ENCODE results near the gene EXOC4.
"Not testable (repeated sequence)": the region's sequence is repeated elsewhere in the genome, so short reads cannot be mapped to it uniquely, and the experiment has no call there.

Gene EXOC4

DNA sequence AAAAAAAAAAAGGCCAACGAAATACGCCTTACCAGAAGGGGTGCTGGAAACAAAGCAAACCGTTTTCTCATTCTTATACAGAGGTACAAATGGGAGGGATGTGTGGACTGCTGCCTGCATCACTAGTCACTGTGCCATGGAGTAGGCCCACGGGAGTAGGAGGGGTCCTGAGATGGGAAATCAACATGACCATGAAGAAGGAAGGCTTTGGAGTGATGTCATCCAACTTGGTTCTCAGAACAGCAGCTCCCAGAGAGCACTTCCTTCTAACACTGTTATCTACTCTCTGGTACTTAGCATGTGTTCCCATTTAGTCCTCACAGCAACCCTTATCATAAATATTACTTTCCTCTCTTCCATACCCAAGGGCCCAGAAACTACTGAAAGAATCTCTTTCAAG, 814.3 kb downstream of the EXOC4 start:
- no peak for DNase-seq

DNA sequence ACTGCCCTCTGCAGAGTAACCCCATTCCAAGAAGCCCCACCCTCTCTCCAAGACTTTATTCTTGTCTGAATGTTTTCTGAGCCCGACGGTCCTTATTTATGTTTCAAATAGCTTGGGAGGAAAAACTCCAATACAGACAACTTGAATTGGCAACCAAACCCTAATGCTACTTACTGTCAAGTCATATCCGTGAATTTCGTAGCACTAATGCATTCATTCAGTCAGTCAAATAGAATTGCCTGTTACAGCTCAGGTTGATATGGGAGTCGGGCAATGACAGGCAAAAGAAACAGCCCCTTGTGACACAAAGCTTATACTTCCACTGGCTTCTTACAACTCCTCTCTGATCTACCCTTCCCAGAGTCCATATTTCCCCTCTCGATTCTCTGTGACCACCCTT, 815.8 kb downstream of the EXOC4 start:
- no peak for DNase-seq

GRCh38 chr7:134069187-134069586, 816.3 kb downstream of the EXOC4 start:
- no peak for DNase-seq

DNA sequence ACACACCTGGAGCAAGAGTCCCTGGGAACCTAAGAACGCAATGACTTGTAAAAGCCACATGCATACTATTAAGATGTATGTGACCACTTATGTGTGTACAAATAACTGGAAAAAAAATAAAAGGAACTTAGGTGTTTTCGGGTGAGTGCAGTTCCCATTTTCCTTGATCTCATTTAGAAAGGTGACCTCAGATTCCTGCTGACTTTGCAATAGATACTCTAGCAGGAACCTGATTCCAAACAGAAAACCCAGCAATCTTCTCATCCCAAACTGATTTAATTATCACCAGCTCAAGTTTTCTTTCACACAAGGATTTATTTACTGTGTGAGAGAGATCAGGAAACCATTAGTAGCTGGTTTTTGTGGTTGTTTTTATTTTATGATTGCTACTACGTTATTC, 817.8 kb downstream of the EXOC4 start:
- DNase-seq: no peak

DNA sequence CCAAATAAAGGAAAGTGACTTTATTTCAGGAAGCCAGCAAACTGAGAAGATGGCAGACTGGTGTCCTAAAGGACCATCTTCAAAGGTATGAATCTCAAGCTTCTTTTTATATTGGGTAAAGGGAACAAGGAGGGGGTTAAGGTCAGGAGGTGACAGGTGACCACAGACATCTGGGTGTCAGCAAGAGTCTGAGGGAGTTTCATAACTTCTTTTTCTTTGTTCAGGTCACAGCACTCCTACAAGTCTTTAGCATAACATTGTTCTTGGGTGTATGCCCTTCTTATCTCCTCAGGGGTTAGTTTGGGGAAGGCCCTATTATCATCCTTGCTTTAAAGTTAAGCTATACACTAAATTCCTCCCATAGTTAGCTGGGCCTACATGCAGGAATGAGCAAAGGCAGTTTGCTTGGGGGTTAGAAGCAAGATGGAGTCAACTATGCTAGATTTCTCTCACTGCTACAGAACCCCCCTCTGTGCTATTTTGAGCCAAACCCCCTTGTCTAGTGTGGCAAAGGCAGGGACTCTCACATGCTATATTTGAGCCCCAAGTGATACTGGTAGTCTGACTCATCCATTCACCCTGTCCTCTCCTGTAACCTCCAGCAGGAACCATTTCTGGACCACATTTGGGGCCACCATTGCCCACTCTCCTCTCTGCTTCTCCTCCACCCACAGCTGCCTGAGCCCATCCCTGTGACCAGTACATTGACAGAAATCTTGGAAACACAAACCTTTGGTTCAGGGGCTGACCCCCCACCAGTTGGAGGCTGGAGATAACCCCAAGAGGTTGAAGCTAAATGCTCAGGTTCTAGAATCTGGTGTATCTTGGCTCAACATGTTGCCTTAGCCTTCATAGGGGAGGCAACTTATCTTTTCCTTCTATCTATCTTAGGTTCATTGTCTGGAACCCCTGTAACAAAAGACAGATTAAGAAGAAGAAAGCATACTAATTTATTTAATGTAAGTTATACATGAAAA, 818.8 kb downstream of the EXOC4 start:
- no peak for DNase-seq

DNA sequence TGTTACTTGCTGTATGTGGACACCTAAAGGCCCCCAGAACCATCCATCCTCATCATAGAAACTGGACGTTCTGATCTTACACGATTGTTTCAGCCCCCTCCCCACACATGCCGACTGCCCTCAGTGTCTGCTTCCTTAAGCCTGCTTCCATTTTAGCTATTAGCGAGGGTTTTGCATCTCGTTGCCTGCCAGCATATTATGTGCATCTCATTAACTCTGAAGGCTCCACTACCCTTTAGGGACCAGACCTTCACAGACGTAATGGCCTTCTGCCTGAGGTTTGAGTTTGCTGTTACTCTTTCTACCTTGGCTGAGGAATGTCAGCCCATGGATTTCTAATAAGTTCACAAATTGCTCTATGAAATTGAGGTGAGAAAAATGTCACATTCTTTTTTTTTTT, 820.4 kb downstream of the EXOC4 start:
- no peak for DNase-seq

GRCh38 chr7:134075799-134076198, 822.9 kb downstream of the EXOC4 start:
- no peak for DNase-seq

DNA sequence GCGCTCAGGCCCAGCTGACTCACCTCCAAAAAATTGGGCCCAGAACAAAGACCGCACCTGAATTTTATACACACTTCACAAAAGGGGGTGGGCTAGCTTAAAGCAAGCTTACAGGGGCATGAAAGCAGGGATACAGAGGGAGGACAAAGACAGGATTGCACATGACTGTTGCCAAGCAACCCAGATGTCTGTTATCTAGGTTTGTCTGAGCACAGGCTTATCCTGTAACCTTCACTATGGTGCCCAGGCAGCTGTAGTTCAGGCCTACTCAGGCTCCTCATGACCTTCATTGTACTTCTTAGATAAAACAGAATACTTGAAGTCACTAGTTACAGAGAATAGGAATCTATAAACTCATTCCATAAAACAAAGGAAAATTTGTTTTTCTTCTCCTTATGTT, 824.7 kb downstream of the EXOC4 start:
- DNase-seq: not testable (repeated sequence)

DNA sequence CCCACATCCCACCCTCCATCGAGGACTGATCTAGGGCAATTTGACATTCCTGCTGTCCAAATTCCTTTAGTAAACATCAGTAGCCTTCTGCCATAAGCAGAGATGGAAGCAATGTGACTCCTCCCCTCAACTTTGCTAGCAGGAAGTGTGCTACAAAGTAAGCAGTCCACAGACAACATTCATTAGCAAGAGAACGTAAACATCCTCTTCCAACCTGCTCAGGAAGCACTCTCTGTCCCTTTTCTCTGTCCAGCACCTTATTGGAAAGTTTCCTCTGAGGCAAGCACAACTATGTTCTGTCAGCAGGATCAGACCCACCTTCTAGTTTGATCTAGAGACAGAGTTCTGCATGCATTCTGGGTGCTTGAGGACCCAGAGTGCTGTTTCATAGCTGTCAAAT, 826.1 kb downstream of the EXOC4 start:
- no peak for DNase-seq

GRCh38 chr7:134081695-134082094, 828.8 kb downstream of the EXOC4 start:
- DNase-seq: no peak

GRCh38 chr7:134083766-134084487, 831.0 kb downstream of the EXOC4 start:
- DNase-seq: no peak

DNA sequence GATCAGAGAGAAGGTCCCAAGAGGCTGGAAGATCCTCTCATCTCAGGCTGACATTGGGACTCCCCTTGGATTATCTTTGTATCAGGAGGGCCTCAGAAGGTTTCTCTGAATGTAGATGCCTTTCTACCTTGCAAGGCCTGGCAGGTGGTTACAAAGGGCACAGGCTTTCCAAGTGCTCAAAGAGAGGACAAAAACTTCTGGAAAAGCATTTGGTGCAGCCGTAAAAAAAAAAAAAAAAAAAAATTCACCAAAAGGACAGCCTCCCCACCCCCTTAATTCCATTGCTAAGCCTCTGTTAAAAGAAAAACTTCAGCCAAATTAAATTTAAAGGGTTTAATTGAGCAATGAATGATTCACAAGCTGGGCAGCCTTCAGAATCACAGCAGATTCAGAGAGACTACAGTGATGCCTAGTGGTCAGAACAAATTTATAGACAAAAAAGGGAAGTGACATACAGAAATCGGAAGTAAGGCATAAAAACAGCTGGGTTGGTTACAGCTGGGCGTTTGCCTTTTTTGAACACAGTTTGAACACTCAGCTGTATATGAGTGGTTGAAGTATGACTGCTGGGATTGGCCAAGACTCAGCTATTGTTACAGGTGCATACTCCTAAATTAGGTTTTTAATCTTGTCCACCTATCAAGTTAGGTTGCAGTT, 831.7 kb downstream of the EXOC4 start:
- no peak for DNase-seq

DNA sequence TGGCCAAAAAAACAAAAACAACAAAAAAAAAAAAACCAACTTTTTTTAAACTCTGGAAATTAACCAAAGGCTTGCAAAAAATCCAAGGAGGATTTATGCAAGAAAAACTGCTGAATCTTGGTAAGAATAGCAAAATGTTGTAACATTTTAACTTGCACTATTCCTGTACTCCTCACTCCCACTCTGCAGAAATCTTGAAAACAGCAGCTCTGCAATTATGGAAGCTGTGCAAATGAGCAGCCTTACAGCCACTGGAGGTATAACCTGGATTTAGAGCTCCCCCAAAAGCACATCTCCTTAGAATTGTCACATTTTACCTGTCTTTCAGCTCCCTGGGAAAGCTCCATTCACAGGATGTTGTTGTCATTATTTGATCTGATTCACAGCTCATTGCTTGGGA, 832.4 kb downstream of the EXOC4 start:
- no peak for DNase-seq

- no peak for DNase-seq
Measured at GRCh38 chr7:134086998-134087735, 834.3 kb downstream of the EXOC4 start.

- no peak for DNase-seq
Measured at GRCh38 chr7:134088199-134088598, 835.3 kb downstream of the EXOC4 start.

DNA sequence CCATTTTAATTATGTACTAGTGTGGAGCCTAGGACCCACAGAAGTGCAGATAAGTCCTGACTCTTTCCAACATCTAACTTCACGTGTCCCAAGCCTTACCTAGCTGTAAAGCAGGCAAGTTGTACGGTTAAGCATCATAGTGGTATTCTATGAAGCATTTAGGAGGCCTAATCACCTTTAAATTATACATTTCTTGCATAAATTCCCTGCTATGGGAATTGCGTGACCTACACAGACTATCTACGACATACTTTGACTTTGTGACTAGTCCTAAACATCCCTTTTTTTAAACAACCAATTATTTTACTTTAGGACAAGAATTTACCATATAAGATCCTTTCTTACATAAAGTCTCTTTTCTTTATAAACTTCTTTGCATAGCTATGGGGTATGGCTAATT, 836.6 kb downstream of the EXOC4 start:
- no peak for DNase-seq

- no peak for DNase-seq
Measured at GRCh38 chr7:134098072-134098471, 845.2 kb downstream of the EXOC4 start.

DNA sequence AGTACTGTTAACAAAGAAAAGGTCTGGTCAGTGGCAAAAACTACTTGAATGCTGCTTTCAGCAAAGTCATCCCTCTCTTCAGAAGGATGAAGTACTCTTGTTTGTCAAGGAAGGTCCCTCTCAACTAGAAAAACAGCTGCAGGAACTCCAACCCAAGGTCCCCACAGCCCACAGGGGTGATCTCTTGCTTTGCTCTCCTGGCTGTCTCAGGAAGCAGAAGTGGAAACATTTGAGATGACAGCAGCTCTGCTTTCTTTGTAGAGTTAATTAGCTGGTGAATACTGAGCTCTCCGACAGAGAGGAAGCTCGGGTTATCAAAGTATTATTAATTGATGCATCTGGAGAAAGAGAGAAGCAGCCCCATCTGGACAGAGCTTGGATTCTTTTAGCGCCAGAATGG, 848.8 kb downstream of the EXOC4 start:
- DNase-seq: no peak

DNA sequence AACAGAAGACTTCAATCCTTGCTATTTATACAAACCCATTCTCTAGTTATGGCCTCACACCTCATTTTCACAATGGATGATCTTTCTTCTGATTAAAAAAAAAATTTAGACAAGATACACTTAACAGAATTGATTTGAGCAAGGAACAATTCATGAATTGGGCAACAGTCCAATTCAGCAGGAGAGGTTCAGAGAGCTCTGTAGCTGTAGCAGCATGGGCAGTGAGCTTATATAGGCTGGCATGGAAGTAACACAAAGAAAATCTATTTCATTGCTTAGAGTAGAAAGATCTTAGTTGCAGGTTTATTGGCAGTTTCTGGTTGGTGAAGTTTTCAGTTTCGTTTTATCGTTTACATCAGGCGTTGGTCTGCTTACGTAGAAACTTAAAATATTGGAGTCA, 851.3 kb downstream of the EXOC4 start:
- no peak for DNase-seq

- no peak for DNase-seq
Measured at GRCh38 chr7:134105841-134106240, 853.0 kb downstream of the EXOC4 start.

GRCh38 chr7:134108802-134109201, 855.9 kb downstream of the EXOC4 start:
- no peak for DNase-seq

DNA sequence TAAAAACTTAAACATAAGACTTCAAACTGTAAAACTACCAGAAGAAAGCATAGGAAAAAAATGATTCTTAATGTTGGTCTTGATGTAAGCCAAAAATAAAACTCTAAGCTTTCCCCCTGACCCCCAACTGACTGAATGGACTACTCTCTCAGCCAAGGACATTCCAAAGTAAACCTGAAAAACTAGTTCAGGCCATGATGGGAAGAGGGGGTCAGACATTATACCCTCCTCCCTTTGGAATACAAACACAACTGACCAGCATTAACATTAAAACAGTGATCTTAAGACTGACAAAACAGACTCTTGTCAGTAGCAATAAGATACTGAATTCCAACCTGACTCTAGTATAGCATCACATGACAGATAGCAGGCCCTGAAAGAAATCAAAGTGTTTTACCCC, 860.8 kb downstream of the EXOC4 start:
- no peak for DNase-seq

GRCh38 chr7:134114992-134115391, 862.1 kb downstream of the EXOC4 start:
- DNase-seq: no peak

All from CD4-positive, alpha-beta T cell treated with Interleukin-4 for 4 hours (primary cell).